Activated CD8-positive, alpha-beta memory T cell treated with anti-CD3 and anti-CD28 coated beads for 1 hour (primary cell): ENCODE measurements around the gene EFCAB14.
"Not testable (repeated sequence)": the region's sequence is repeated elsewhere in the genome, so short reads cannot be mapped to it uniquely, and the experiment has no call there.

Experiments used
- DNase-seq, 2 donors: peaks; one replicate each; pipeline ENCODE4 v3.0.0-alpha.2; 2020; ENCODE audit warnings: low read depth in 1 of 2; ENCODE audit errors: extremely low read depth in 1 of 2

EFCAB14 gene

DNA sequence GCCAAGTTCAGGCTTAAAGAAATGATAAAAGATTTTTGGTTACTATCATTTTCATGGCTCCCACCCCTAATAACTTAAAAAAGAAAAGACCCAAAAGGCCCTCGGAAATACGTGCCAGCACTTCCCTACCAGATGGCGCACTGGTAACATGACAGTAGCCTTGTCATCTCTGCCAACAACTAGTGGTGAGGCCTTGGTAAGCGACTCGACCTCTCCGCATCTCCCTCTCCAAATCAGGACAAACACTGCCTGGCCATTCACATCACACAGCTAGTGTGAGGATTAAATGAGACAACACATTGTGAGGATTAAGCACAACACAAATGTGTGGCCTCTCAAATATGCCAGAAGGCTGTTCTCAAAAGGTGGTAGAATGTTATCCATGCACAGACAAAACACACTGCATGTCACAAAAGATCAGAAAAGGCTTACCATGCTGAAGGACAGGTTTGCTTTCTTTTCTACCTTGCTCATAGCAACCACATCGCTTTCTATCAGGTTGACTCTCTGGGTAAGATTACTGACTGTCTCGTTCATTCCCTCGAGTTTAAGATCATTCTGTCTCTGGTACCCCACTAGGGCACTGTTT lies 30.9 kb downstream of the EFCAB14 start:
- DNase-seq, result no peak

DNA sequence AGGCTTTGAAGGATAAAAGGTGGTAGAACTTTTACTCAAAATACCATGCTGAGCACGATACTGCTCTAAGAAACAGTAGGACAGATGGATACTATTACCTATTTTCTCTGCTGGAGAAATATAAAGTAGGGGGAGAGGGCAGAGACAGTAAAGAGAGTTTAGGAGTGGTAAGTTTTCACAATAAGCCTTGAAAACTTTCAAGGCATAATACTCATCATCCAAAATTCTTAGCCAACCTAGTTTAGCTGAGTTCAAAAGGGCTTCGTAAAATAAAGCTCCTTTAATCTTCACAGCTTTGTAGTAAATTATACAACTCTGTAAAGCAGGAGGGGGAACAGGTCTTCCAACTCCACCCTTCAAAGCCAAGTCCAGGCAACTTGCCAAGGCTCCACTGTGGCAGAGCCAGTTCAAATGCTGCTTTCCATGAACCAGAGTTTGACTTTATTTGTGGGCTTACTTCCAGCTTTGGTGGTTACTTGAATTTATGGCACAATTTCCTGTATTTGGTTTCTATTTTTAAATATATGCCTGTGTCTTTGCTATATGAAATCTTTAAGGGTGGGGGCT lies 31.7 kb downstream of the EFCAB14 start:
- DNase-seq, result no peak

DNA sequence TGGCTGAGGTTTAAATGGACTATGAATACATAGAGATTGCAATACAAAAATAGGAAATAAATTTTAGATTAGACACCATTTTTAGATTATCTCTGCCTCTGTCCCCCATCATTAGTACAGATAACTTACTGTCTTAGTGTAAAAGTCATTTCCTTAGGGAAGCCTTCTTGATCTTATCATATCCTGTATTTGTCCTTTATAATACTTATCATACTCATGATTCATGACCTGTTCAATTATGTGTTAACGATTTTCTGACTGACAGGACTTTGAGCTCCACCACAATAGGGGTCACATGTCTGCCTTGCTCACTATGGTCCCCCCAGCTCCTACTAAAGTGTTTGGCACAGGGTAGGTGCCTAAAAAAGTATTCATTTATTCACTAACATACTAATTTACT lies 32.7 kb downstream of the EFCAB14 start:
- no peak for DNase-seq

DNA sequence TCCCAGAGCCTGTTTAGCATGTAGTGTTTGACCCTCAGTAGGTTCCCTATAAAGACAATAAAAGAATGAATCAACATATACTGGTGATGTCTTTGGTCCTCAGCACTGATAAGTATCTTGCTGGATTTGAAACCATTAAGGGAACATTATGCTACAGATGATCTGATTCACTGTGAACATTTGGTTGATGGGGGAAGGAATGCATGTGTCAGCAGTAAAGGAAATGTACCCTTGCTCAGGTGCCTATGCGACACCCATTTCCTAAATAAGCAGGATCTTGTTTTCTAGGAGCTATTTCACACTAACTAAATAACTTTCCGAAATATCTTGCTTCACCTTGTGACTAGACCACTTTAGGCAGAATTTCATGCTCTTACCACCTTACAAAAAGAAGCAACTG lies 34.2 kb downstream of the EFCAB14 start:
- DNase-seq, result no peak

DNA sequence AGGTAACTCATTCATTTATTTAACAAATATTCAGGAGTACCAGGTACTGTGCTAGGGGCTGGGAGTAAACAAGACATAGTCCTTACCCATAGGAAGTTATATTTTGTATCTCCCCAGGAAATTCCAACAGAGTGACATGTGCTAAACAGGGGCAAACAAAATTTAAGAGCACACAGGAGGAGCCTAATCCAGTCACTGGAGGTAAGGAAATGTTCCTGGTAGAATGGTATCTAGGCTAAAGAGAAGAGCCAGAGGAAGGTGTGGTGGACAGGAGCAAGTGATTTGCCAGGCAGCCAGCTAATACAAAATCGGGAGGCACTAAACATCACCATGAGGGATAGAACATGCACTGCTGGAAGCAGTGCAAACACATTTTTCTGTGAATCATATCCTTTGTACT lies 36.9 kb downstream of the EFCAB14 start:
- DNase-seq, result no peak

DNA sequence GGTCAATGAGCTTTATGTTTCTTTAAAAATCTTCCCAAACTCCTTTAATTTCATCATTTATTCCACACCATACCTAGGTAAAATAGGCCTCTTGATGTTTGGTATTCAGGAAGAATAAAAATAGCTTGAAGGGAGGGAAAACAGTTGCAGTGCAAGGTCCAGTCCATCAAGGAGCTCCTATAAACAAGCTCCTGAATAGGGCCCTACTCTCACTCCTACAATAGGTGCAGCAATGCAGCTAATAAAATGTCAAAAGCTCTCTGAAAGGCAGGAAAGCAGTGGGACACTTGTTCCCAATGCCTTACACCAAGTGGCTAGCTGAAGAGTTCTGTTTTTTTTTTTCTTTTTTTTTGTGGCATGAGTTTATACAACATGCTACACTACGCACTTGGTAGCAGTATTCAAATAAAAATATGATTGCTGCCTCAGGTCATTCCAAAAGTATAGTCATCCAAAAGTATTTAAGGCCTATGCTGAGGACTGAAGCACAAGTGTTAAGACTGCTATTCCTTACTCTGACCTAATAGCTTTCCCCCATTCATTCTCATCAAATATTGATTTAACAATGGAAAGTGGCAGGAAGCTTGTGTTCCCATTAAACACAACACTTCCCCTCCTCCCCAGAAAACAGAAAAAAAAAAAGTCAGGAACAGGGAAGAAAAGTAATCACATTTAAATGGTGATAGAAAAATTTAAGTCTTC lies 37.4 kb downstream of the EFCAB14 start:
- no peak for DNase-seq

DNA sequence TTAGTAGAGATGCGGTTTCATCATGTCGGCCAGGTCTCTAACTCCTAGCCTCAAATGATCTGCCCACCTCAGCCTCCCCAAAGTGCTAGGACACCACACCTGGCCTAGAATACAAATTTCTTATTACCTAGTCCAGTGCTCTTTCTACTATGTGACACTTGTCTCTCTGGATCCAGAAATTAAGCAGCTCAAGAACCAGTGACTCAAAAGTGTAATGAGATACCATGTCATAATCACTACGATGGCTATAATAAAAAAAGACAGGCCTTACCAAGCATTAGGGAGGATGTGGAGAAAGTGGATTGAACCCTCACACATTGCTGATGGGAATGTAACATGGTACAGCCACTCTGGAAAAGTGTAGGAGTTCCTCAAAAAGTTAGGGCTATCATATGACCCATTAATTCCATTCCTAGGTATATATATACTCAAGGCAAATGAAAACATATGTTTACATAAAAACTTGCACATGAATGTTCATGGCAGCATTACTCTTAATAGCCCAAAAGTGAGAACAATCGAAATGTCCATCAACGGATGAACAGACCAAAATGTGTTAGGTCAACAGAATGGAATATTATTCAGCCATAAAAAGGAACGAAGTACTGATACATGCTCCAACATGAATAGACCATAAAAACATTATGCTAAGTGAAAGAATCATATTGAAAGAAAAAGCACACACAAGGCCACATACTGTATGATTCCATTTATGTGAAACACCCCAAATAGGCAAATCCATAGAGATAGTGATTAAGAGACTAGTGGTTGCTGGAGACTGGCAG lies 38.9 kb downstream of the EFCAB14 start:
- no peak for DNase-seq

DNA sequence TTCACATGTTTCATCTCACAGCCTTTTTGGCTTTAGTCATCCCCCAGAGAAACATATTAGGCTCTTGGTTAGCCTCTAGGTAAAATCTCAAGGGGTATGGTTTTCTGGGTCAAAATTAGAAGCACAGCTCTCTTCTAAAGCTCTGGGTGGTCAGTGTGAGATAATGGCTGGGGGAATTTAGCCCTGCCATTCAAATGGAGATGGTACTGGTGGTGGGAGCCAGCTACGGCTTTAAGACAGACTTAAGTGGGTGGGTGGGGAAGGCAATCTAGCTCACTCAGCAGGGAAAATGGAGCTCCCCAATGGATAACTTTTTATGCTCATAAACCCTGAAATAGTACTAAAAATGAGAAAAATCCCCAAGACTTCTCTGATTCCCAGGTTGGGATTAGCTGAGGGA lies 41.6 kb downstream of the EFCAB14 start:
- DNase-seq, result no peak

DNA sequence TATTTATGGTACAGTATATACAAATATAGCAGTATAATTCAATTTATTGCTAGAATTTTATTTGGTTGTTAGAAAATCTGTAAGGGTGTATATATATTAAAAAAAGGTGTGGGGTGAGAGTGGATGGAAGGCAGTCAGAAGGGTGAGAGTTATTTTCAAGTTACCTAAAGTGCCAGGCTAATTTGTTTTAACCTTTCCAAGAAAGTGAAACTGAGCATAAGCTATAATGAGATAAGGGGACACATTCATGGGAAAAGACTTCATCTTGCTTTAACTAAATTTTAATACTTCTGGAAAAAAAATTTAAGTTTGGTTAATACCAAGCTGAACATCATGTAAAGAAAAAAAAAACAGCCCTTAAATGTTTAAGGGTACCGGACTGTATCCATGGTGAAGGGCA lies 42.4 kb downstream of the EFCAB14 start:
- no peak for DNase-seq

DNA sequence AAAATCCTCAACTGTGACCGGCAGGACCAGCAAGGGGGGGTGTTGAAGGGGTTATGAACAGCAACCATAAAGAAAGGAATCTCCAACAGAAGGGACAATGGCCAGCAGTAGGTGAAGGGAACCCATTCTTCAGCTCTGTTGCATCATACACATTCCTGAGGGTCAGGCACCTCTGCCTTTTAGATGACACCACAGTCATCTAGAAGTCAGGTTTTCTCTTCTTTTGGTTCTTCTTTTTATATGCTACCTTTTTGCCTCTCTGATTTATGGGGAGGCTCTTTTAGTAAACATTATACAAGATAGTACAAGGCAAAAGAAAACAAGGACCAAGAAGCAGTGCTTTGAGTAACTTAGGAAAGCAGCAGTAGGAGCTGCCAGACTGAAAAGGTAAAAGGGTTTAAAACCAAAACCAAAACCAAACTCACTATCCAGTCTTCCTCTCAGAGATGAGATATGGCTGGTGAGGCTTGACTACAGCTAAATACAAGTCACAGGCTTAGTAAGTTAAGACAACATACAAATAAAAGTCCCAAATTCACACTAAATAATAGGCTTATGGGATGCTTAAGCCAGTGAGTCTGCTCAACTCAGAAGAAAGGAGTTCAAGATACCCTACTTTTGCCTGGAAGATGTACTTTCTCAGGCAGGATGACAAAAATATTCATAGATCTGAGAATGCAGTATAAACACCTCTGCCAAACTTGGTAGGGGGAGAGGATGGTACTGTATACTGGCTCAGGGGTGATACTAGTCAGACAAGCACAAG lies 43.2 kb downstream of the EFCAB14 start:
- no peak for DNase-seq

DNA sequence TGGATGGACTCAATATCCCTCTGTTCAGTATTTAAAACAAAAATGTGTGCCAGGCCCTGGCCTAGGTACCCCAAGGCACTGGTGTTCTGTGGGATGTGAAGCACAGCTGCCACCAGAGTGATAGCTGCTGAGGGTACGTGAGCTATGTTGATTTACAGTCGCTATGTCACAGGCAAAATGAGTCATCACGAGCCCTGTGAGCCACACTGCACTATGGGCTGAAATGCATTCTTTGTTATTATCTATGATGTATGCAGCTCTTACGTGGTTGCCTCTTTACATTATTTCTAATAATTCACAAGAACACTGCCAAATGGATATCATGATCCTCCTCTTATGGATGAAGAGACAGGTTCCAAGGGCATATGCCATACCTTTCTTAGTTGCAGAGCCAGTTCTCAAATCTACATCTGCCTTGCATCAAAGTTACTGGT lies 45.1 kb downstream of the EFCAB14 start:
- DNase-seq, result no peak

DNA sequence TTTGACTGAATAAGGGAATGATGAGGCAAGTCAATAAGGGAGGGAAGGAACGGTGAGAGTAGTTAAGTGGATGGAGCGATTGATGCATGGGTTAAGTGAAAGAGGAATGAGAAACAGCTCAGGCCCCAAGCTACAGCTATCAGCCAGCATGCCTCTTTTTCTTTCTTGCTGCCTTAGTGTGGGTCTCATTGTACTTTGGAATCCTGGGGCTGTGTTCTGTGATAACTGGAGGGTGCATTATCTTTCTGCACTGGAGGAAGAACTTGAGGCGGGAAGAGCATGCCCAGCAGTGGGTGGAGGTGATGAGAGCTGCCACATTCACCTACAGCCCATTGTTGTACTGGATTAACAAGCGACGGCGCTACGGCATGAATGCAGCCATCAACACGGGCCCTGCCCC lies 46.2 kb downstream of the EFCAB14 start:
- no peak for DNase-seq

DNA sequence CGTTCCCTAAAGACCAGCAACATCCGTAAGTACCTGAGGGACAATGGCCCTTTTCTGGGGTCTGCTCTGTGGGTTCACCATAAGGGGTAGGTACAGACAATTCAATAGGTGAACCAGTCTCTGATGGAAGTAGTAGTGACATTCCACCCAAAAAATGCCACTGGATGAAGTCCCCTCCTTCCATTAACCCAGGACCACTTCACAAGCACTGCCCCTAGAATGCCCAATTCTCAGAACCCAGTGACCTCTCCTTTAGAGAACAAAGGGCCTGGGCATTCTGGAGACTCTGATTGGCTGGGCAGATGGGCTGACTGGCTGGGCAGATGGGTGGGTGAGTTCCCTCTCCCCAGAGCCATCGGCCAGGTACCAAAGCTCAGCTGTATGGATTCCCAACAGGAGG lies 47.4 kb downstream of the EFCAB14 start, which contains the start of gene TEX38:
TEX38 (plus strand) TSS at position 301 of the 400 bp plus-strand sequence; CDS start at position 382, 81 bp downstream.
- no peak for DNase-seq

DNA sequence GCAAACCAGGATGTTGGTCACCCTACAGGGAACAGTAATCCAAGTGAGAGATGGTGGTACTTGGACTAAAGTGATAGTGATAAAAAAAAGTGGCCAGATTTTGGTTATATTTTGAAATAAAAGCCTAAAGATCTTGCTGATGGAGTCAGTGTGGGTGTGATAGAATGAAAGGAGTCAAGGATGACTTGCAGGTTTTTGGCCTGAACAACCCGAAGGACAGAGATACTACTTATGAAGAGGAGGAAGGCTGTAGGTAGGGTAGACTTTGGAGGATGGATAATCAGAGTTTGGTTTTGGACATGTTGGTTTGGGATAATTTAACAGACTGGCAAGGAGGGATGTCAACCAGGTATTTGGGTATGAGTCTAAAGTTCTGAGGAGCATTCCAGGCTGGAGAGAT lies 48.8 kb downstream of the EFCAB14 start:
- DNase-seq, result no peak

DNA sequence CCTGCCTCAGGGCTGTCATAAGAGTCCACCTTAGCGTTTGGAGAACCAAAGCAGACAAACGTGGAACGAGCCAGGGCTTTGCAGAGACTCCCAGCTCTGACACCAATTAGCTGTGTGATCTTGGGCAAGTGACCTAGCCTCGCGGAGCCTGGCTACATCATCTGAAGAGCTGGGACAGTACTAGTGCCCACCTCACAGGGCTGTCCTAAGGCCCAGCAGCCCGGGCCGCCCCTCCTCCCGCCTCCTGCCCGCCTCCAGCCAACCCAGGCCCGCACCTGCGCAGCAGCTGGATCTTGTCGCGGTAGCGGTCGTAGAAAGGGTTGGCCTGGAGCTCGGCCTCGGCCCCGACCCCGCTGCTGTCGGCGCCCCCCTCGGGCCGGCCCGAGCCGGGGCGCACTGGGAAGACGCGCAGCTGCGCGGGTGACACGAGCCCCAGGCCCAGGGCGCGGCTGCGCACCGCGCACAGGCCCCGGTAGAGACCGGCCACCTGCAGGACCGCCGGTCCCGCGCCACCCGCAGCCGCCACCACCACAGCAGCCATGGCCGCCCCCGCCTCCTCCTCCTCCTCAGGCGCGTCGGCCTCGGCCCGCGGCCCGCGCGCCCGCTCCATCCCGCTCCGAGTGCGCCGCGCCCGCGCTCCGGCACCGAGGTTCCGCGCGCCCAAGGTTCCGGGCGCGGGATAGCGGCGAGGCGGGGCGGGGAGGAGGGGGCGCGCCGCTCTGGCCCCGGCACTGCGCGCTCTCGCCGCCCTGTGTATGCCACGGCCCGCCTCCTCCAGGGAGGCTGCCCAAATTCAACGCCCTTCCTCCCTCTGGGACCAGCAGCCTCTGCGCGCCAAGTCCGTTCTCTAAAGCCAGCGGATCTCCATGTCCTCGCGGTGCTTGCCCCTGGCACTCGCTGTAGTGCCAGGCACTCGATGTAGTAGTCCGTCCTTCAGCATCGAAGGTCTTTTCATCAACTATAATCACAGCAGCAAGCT lies 50.8 kb downstream of the EFCAB14 start, which contains the start of gene ATPAF1:
ATPAF1 (minus strand) TSS at position 583 of the 979 bp plus-strand sequence; CDS start at position 541, 42 bp downstream.
- DNase-seq, result peak; percentile 4 to 30

DNA sequence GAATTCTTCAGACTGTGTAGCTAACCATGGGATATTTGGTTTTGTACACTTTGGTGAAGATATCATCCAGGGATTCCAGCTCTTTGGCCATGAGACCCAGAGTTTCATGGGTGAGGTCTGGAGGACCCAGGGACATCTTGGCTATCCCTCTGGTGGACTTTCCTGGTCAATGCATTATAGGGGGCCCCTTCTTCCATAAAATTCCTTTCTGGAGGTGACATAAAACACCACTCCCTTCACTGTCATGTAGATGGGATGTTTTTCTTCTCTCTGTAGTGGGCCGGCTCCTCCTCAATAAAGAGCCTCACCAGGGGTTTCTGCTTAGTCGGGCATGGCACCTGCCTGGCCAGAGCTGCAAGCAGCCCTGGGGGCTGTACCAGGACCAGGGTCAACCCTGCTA lies 52.9 kb downstream of the EFCAB14 start:
- no peak for DNase-seq

DNA sequence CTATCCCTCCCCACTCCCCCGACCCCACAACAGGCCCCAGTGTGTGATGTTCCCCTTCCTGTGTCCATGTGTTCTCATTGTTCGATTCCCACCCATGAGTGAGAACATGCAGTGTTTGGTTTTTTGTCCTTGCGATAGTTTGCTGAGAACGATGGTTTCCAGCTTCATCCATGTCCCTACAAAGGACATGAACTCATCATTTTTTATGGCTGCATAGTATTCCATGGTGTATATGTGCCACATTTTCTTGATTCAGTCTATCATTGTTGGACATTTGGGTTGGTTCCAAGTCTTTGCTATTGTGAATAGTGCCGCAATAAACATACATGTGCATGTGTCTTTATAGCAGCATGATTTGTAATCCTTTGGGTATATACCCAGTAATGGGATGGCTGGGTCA lies 56.0 kb downstream of the EFCAB14 start:
- DNase-seq, result not testable (repeated sequence)

DNA sequence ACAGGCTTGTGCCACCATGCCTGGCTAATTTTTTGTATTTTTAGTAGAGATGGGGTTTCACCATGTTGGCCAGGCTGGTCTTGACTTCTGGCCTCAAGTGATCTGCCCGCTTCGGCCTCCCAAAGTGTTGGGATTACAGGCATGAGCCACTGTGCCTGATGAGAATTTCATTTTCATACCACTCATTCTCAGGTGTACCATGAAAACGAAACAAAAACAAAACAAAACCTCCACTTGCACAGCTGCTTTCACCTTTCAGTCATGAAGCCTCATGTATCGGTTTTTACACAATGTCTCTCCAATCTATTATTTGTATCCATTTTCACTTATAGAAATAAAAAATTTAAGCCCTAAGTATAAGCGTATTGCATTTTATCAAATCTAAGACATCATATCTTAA lies 58.8 kb downstream of the EFCAB14 start:
- not testable (repeated sequence) for DNase-seq

DNA sequence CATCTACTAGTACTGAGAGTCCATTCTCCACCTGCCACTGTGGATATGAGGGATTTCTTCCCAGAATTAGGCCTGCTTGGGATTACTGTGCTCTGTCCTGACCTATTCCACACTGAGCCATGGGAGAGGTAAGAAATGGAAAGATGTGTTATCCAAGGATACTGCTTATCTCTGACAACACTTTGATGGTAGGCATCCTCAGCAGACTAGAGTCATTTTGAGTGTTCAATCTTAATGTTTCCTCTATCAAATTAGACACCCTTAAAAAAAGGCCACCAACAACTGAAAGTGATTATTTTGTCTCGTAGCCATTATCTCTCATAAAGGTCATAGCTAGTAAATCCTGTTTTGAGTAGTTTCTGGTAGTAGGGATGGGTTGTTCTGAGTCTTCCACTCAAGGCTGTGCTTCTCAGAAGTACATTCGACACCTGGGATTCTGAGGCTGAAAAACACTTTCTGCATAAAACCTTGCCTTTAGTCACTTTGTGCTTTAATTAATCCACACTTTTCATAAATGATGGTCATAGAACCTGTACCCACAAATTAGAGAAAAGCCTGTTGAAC lies 59.5 kb downstream of the EFCAB14 start:
- DNase-seq, result no peak
